ENCODE results near the gene PLXNA4.

PLXNA4 gene

DNA sequence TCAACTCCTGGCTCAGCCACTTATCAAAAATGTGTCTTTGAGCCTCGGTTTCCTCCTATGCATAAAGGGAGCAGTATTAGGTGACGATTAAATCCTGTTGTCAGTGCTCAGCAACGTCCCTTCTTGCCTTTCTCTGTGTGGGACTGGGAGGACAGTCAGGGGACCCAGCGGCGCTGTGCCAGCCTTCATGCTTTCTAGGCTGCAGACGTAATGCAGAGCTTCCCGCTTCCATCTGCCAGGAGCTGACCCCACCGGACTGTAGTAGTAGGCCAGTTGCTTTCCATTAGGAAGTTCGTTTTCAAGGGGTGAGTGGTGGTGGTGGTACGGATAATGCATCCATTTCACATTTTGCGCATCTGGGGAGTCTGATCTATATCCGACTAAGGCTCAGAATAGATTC lies 321.8 kb downstream of the PLXNA4 start:
- Histone ChIP-seq H3K18ac (ENCODE audit: low read length) (no peak overlapping the region), H3K79me2 (ENCODE audit: control insufficient read depth, insufficient read depth, low read length, poor library complexity) (no peaks in the 10 kb centered on the region), H3K9me3 (ENCODE audit: insufficient read depth, low read depth, low read length) (no peaks in the 10 kb centered on the region), H3K23ac (ENCODE audit: low read length) (no peak overlapping the region), H2BK12ac (ENCODE audit: low read length) (no peak overlapping the region), H3K9ac (ENCODE audit: low read length) (no peak overlapping the region), H3K27me3 (ENCODE audit: insufficient read depth, low read length) (no peaks in the 10 kb centered on the region), H2BK5ac (ENCODE audit: low read depth, low read length, poor library complexity) (no peak overlapping the region), H3K4me2 (ENCODE audit: low read length) (no peak overlapping the region), H3K14ac (ENCODE audit: low read length) (no peak overlapping the region), H3K4me3 (ENCODE audit: low read depth, low read length) (no peak overlapping the region), H2AK5ac (ENCODE audit: low read length) (no peak overlapping the region), H2BK120ac (ENCODE audit: insufficient read depth, low read length, poor library complexity) (no peak overlapping the region), H3K4ac (ENCODE audit: low read depth, low read length) (no peak overlapping the region), H3K27ac (ENCODE audit: low read depth, low read length) (no peak overlapping the region), H3K79me1 (ENCODE audit: low read length) (no peaks in the 10 kb centered on the region), H3K36me3 (ENCODE audit: control insufficient read depth in 1 of 2, insufficient read depth in 2 of 2, low read length in 2 of 2) (no peaks in the 10 kb centered on the region), H3K4me1 (ENCODE audit: control insufficient read depth in 1 of 2, insufficient read depth in 2 of 2, low read length in 2 of 2) (no peaks in the 10 kb centered on the region), H4K91ac (ENCODE audit: low read depth, low read length) (no peak overlapping the region), H4K8ac (ENCODE audit: low read depth, low read length) (no peak overlapping the region), H2AFZ (ENCODE audit: insufficient read depth, low read length, poor library complexity) (no peak overlapping the region), H4K12ac (ENCODE audit: low read depth, low read length) (no peak overlapping the region)
- no CpG with 5 or more reads among the region's 12 CpGs for WGBS (ENCODE audit: extremely low coverage, insufficient coverage, insufficient read length)
- no peak for DNase-seq

GRCh38 chr7:132252793-132253100 lies 323.5 kb downstream of the PLXNA4 start:
- Histone ChIP-seq H2BK5ac (ENCODE audit: low read depth, low read length, poor library complexity) (no peak overlapping the region), H3K23ac (ENCODE audit: low read length) (no peak overlapping the region), H3K18ac (ENCODE audit: low read length) (no peak overlapping the region), H3K9ac (ENCODE audit: low read length) (no peak overlapping the region), H3K36me3 (ENCODE audit: control insufficient read depth in 1 of 2, insufficient read depth in 2 of 2, low read length in 2 of 2) (no peaks in the 10 kb centered on the region), H3K79me2 (ENCODE audit: control insufficient read depth, insufficient read depth, low read length, poor library complexity) (no peaks in the 10 kb centered on the region), H3K4me2 (ENCODE audit: low read length) (no peak overlapping the region), H2BK12ac (ENCODE audit: low read length) (no peak overlapping the region), H3K4me3 (ENCODE audit: low read depth, low read length) (no peak overlapping the region), H4K8ac (ENCODE audit: low read depth, low read length) (no peak overlapping the region), H2BK120ac (ENCODE audit: insufficient read depth, low read length, poor library complexity) (no peak overlapping the region), H3K4ac (ENCODE audit: low read depth, low read length) (no peak overlapping the region), H3K79me1 (ENCODE audit: low read length) (no peaks in the 10 kb centered on the region), H3K4me1 (ENCODE audit: control insufficient read depth in 1 of 2, insufficient read depth in 2 of 2, low read length in 2 of 2) (no peaks in the 10 kb centered on the region), H3K9me3 (ENCODE audit: insufficient read depth, low read depth, low read length) (peaks cover 2% of the 10 kb centered on the region), H4K12ac (ENCODE audit: low read depth, low read length) (no peak overlapping the region), H2AK5ac (ENCODE audit: low read length) (no peak overlapping the region), H2AFZ (ENCODE audit: insufficient read depth, low read length, poor library complexity) (no peak overlapping the region), H4K91ac (ENCODE audit: low read depth, low read length) (no peak overlapping the region), H3K27me3 (ENCODE audit: insufficient read depth, low read length) (no peaks in the 10 kb centered on the region), H3K14ac (ENCODE audit: low read length) (no peak overlapping the region), H3K27ac (ENCODE audit: low read depth, low read length) (no peak overlapping the region)
- no peak for DNase-seq
- no CpG with 5 or more reads among the region's 2 CpGs for WGBS (ENCODE audit: extremely low coverage, insufficient coverage, insufficient read length)

DNA sequence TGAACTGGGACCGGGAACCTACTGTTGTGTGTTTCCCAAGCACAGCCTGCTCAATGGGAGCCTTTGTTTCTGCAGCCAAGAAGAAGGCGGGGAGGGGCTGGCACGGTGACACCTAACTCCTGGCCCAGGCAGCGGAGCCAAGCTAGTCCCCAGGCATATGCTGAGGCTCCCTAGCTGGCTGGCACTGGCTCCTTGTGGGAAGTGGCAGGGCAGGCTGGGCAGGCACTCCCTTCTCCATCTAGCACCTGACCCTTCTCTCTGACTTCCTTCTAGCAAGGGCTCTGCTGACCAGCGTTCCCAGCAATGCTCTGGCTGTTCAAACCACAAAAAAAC lies 325.0 kb downstream of the PLXNA4 start:
- no peaks in the 10 kb centered on the region for H3K27me3 ChIP-seq (ENCODE audit: insufficient read depth, low read length)
- no peak overlapping the region for H3K23ac ChIP-seq (ENCODE audit: low read length)
- no peak overlapping the region for H4K8ac ChIP-seq (ENCODE audit: low read depth, low read length)
- no peak overlapping the region for H3K14ac ChIP-seq (ENCODE audit: low read length)
- H3K4me1 ChIP-seq (ENCODE audit: control insufficient read depth in 1 of 2, insufficient read depth in 2 of 2, low read length in 2 of 2) = no peaks in the 10 kb centered on the region
- H3K36me3 ChIP-seq (ENCODE audit: control insufficient read depth in 1 of 2, insufficient read depth in 2 of 2, low read length in 2 of 2) = no peaks in the 10 kb centered on the region
- H3K18ac ChIP-seq (ENCODE audit: low read length) = no peak overlapping the region
- no peak overlapping the region for H4K91ac ChIP-seq (ENCODE audit: low read depth, low read length)
- no peak for DNase-seq
- H2AFZ ChIP-seq (ENCODE audit: insufficient read depth, low read length, poor library complexity) = no peak overlapping the region
- no peak overlapping the region for H3K9ac ChIP-seq (ENCODE audit: low read length)
- no peak overlapping the region for H2BK12ac ChIP-seq (ENCODE audit: low read length)
- H3K9me3 ChIP-seq (ENCODE audit: insufficient read depth, low read depth, low read length) = peaks cover 2% of the 10 kb centered on the region
- H3K79me2 ChIP-seq (ENCODE audit: control insufficient read depth, insufficient read depth, low read length, poor library complexity) = no peaks in the 10 kb centered on the region
- no CpG with 5 or more reads among the region's 5 CpGs for WGBS (ENCODE audit: extremely low coverage, insufficient coverage, insufficient read length)
- H3K4me2 ChIP-seq (ENCODE audit: low read length) = no peak overlapping the region
- H3K4ac ChIP-seq (ENCODE audit: low read depth, low read length) = no peak overlapping the region
- H2BK120ac ChIP-seq (ENCODE audit: insufficient read depth, low read length, poor library complexity) = no peak overlapping the region
- H2AK5ac ChIP-seq (ENCODE audit: low read length) = no peak overlapping the region
- H3K27ac ChIP-seq (ENCODE audit: low read depth, low read length) = no peak overlapping the region
- H3K79me1 ChIP-seq (ENCODE audit: low read length) = no peaks in the 10 kb centered on the region
- no peak overlapping the region for H4K12ac ChIP-seq (ENCODE audit: low read depth, low read length)
- H3K4me3 ChIP-seq (ENCODE audit: low read depth, low read length) = no peak overlapping the region
- no peak overlapping the region for H2BK5ac ChIP-seq (ENCODE audit: low read depth, low read length, poor library complexity)

DNA sequence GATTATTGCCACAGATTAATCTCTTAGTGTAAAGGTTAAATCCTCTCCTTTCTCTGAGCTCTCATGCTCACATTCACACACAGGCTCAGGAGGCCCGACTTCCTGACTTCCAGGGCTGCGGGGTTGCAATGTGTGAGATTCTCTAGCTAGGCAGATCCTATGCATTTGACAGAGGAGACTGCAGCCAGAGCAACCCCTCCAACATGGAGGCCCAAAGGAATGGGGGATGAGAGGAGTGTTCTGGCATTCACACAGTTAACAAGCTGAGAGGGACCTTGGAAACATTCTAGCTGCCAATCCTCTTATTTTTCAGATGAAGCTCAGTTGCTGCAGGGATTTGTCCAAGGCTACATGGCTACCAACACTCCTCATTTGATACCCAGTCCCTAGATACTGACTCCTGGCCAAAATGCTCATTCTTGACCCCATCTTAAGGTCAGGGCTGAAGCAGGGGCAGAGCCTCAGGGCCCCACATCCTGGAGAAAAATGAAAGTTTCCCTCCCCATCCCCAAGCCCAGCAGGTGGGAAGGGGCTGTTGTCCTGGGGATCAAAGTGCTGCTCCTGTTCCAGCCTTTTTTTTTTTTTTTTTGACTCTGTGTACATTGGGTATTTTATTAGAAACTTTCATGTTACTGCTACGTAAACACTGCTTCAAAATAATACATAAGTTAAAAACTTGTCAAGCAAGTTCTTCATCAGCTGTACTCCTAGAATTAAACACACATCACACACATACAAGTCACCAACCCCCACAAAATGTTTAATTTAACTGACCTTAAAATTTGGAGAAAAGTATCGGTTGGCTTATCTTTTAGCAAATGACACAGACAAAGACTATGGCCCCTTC lies 325.6 kb downstream of the PLXNA4 start:
- Histone ChIP-seq H3K18ac (ENCODE audit: low read length) (no peak overlapping the region), H3K36me3 (ENCODE audit: control insufficient read depth in 1 of 2, insufficient read depth in 2 of 2, low read length in 2 of 2) (no peaks in the 10 kb centered on the region), H3K9ac (ENCODE audit: low read length) (no peak overlapping the region), H4K12ac (ENCODE audit: low read depth, low read length) (no peak overlapping the region), H3K23ac (ENCODE audit: low read length) (no peak overlapping the region), H3K4me3 (ENCODE audit: low read depth, low read length) (no peak overlapping the region), H3K4ac (ENCODE audit: low read depth, low read length) (no peak overlapping the region), H2BK5ac (ENCODE audit: low read depth, low read length, poor library complexity) (no peak overlapping the region), H3K4me2 (ENCODE audit: low read length) (no peak overlapping the region), H2BK120ac (ENCODE audit: insufficient read depth, low read length, poor library complexity) (no peak overlapping the region), H3K14ac (ENCODE audit: low read length) (no peak overlapping the region), H3K27me3 (ENCODE audit: insufficient read depth, low read length) (no peaks in the 10 kb centered on the region), H3K79me1 (ENCODE audit: low read length) (no peaks in the 10 kb centered on the region), H2AFZ (ENCODE audit: insufficient read depth, low read length, poor library complexity) (no peak overlapping the region), H3K79me2 (ENCODE audit: control insufficient read depth, insufficient read depth, low read length, poor library complexity) (no peaks in the 10 kb centered on the region), H4K91ac (ENCODE audit: low read depth, low read length) (no peak overlapping the region), H2BK12ac (ENCODE audit: low read length) (no peak overlapping the region), H3K27ac (ENCODE audit: low read depth, low read length) (no peak overlapping the region), H4K8ac (ENCODE audit: low read depth, low read length) (no peak overlapping the region), H3K4me1 (ENCODE audit: control insufficient read depth in 1 of 2, insufficient read depth in 2 of 2, low read length in 2 of 2) (no peaks in the 10 kb centered on the region), H2AK5ac (ENCODE audit: low read length) (no peak overlapping the region), H3K9me3 (ENCODE audit: insufficient read depth, low read depth, low read length) (peaks cover 2% of the 10 kb centered on the region)
- no peak for DNase-seq
- WGBS (ENCODE audit: extremely low coverage, insufficient coverage, insufficient read length) = no CpG with 5 or more reads among the region's 4 CpGs

Data from trophoblast cell (in vitro differentiated cells and primary cell).